OCI-M2 (cell line): ENCODE results near the gene BRINP1.

Experiments used
- DNase-seq: peaks from one replicate; lab custom pipeline; 2025; ENCODE audit not compliant: unreplicated experiment; lab: John Stamatoyannopoulos, UW

Gene BRINP1

GRCh38 chr9:119137479-119137878, 231.8 kb downstream of the BRINP1 start:
- DNase-seq: no peak

GRCh38 chr9:119126040-119126439, 243.2 kb downstream of the BRINP1 start:
- DNase-seq: no peak

DNA sequence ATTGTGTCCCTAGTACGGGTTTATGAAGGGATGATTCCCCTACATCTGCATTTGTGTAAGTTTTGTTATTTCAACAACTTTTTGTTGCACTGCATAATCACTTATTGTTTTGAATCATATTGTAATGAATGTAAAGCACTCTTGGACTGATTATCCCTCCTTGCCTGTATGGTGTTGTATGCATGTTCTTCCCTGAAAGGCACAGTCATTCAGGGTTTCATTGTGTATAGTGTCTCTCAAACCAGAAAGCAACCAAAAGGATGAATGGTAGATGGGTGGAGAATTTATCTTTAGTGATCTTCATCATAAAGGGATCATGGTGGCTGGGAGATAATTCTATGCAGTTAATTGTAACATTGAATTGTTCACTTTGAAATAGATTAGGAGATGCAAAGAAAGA, 247.3 kb downstream of the BRINP1 start:
- DNase-seq: no peak

DNA sequence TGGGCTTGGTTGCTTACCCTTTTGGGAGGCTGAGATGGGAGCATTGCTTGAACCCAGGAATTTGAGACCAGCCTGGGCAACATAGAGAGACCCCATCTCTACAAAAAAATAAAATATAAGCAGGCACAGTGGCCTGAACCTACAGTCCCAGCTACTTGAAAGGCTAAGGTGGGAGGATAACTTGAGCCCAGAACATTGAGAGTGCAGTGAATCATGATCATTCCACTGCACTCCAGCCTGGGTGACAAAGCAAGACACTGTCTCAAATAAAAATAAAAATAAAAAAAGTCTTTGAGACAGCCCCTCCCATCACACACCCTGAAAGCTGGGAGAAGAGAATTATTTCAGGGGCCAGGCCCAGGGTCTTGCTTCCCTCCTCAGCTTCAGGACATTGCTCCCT, 251.8 kb downstream of the BRINP1 start:
- DNase-seq: no peak
